ENCODE measurements around the gene NCKAP5L.

DNA sequence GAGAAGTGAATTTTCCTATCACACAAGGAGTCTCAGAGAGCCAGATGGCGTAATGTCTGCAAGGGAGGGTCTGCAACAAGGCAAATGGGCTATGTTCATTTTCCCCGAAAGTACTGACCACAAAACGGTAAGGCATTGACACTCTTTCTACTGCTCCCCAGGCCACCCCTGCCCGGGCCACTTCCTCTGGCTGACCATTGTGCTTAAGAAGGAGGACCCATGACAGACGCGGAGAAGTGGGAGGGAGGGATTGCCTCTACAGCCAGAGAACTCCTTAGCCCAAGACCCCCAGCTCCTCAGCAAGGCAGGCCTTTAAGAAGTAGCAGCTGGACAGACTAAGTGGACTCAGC is 1.2 kb downstream of the NCKAP5L start:
- no peak for TF ChIP-seq POLR2AphosphoS5 (IDR thresholded peaks at IDR 0.05; ENCODE audit: low read depth, low read length)
- TF ChIP-seq, protein P1, sequence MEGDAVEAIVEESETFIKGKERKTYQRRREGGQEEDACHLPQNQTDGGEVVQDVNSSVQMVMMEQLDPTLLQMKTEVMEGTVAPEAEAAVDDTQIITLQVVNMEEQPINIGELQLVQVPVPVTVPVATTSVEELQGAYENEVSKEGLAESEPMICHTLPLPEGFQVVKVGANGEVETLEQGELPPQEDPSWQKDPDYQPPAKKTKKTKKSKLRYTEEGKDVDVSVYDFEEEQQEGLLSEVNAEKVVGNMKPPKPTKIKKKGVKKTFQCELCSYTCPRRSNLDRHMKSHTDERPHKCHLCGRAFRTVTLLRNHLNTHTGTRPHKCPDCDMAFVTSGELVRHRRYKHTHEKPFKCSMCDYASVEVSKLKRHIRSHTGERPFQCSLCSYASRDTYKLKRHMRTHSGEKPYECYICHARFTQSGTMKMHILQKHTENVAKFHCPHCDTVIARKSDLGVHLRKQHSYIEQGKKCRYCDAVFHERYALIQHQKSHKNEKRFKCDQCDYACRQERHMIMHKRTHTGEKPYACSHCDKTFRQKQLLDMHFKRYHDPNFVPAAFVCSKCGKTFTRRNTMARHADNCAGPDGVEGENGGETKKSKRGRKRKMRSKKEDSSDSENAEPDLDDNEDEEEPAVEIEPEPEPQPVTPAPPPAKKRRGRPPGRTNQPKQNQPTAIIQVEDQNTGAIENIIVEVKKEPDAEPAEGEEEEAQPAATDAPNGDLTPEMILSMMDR (IDR thresholded peaks at IDR 0.05; ENCODE audit: control extremely low read depth in 1 of 3, insufficient read depth in 1 of 3, low read depth in 1 of 3, low read length in 3 of 3), result no peak

All from H1 (cell line).